SK-N-SH (cell line): ENCODE data around the gene MFSD11.

Experiments used
- ELF1 ChIP-seq: IDR thresholded peaks from 2 replicates; pipeline ENCODE4 v1.4.0; 2012
- EZH2phosphoT487 ChIP-seq: fragments of 200-600 bp; sonication (generic); IDR thresholded peaks from 2 replicates; pipeline ENCODE4 v1.6.1; 2017; ENCODE audit warnings: low read depth, mixed run types, mild to moderate bottlenecking, antibody characterized with exemption, moderate library complexity, borderline replicate concordance
- TCF12 ChIP-seq: IDR thresholded peaks from 2 replicates; pipeline ENCODE4 v1.4.0; 2012
- TF ChIP-seq, protein P1 (sequence below): fragments of 200-600 bp; sonication (generic); IDR thresholded peaks from 2 replicates; pipeline ENCODE4 v1.6.1; 2017; ENCODE audit warnings: antibody characterized with exemption, mild to moderate bottlenecking, moderate library complexity

DNA sequence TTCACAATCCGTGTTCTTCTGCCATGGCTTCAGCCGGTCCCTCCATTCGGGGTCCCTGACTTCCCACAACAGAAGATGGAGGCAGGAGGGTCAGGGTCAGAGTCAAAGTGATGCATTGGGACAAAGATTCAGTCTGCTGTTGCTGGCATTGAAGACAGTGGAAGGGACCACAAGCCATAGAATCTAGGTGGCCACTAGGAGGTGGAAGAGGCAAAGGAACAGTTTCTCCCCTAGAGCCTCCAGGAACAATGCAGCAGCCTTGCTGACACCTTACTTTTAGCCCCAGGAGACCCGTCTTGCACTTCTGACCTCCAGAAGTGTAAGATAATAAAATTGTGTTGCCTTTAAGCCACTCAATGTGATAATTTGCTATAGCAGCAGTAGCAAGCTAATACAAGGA lies 55.9 kb downstream of the MFSD11 start:
- TF ChIP-seq ELF1 (no peak), EZH2phosphoT487 (no peak), TCF12 (no peak)
- TF ChIP-seq, protein P1, sequence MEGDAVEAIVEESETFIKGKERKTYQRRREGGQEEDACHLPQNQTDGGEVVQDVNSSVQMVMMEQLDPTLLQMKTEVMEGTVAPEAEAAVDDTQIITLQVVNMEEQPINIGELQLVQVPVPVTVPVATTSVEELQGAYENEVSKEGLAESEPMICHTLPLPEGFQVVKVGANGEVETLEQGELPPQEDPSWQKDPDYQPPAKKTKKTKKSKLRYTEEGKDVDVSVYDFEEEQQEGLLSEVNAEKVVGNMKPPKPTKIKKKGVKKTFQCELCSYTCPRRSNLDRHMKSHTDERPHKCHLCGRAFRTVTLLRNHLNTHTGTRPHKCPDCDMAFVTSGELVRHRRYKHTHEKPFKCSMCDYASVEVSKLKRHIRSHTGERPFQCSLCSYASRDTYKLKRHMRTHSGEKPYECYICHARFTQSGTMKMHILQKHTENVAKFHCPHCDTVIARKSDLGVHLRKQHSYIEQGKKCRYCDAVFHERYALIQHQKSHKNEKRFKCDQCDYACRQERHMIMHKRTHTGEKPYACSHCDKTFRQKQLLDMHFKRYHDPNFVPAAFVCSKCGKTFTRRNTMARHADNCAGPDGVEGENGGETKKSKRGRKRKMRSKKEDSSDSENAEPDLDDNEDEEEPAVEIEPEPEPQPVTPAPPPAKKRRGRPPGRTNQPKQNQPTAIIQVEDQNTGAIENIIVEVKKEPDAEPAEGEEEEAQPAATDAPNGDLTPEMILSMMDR: peak; percentile 58
